Glomerular endothelial cell (primary cell): ENCODE results near the gene KCNS3. TPM values are rescaled to one million over a fixed set of nuclear protein-coding genes. Genes with fewer than 3 reads are reported as not detected.
A peak's percentile ranks its signal among the peaks of the same experiment; 100 is the strongest.

ENCODE experiments used
- DNase-seq: peaks from one replicate; pipeline ENCODE4 v3.0.0-alpha.2; 2011; ENCODE audit warnings: low read depth, low spot score; ENCODE audit errors: extremely low read depth
- total RNA-seq: library from RNA; depleted of rRNA; stranded (reverse); fragments of >200 nt; gene quantifications from 2 replicates; pipeline ENCODE4 v1.2.3, GENCODE V29; 2015

The KCNS3 gene
- 6.8 and 13.0 TPM in 2 replicates for total RNA-seq

- DNase-seq = no peak
Observed at GRCh38 chr2:17878281-17879136, at the start of gene KCNS3. KCNS3 (plus strand) TSS chr2:17878667; CDS start chr2:17931009, 52,342 bp downstream.

- DNase-seq = peak; percentile 57
Observed at GRCh38 chr2:17830053-17831034, 48.1 kb upstream of the KCNS3 start.

- DNase-seq = no peak
Observed at GRCh38 chr2:17835516-17835915, 43.0 kb upstream of the KCNS3 start.

GRCh38 chr2:17839959-17840358 lies 38.5 kb upstream of the KCNS3 start:
- DNase-seq = no peak

- DNase-seq = no peak
Observed at GRCh38 chr2:17843457-17843856, 35.0 kb upstream of the KCNS3 start.

- DNase-seq = no peak
Observed at GRCh38 chr2:17845806-17846205, 32.7 kb upstream of the KCNS3 start.

- no peak for DNase-seq
Observed at GRCh38 chr2:17846676-17847075, 31.8 kb upstream of the KCNS3 start.

GRCh38 chr2:17847236-17847635 lies 31.2 kb upstream of the KCNS3 start:
- DNase-seq = no peak

- no peak for DNase-seq
Observed at GRCh38 chr2:17849275-17849674, 29.2 kb upstream of the KCNS3 start.

- DNase-seq = no peak
Observed at GRCh38 chr2:17850151-17850550, 28.3 kb upstream of the KCNS3 start.

- no peak for DNase-seq
Observed at GRCh38 chr2:17851731-17852585, 26.5 kb upstream of the KCNS3 start.

GRCh38 chr2:17853799-17854198 lies 24.7 kb upstream of the KCNS3 start:
- DNase-seq = no peak

GRCh38 chr2:17857021-17857420 lies 21.4 kb upstream of the KCNS3 start:
- DNase-seq = no peak

- no peak for DNase-seq
Observed at GRCh38 chr2:17858064-17858463, 20.4 kb upstream of the KCNS3 start.

- DNase-seq = no peak
Observed at GRCh38 chr2:17863539-17863938, 14.9 kb upstream of the KCNS3 start.

- no peak for DNase-seq
Observed at GRCh38 chr2:17864676-17865075, 13.8 kb upstream of the KCNS3 start.

GRCh38 chr2:17867133-17867532 lies 11.3 kb upstream of the KCNS3 start:
- no peak for DNase-seq

- no peak for DNase-seq
Observed at GRCh38 chr2:17869128-17869527, 9.3 kb upstream of the KCNS3 start.

GRCh38 chr2:17871639-17872038 lies 6.8 kb upstream of the KCNS3 start:
- DNase-seq = no peak

GRCh38 chr2:17873021-17873420 lies 5.4 kb upstream of the KCNS3 start:
- DNase-seq = no peak

GRCh38 chr2:17876590-17876989 lies 1.9 kb upstream of the KCNS3 start:
- DNase-seq = no peak
